ENCODE data around the gene OR13J1.

The OR13J1 gene

GRCh38 chr9:35859310-35859989 is 10.8 kb downstream of the OR13J1 start:
- DNase-seq (ENCODE audit: low spot score): peak; percentile 21

GRCh38 chr9:35858458-35858857 is 11.7 kb downstream of the OR13J1 start:
- DNase-seq (ENCODE audit: low spot score): no peak

GRCh38 chr9:35856882-35857281 is 13.3 kb downstream of the OR13J1 start:
- no peak for DNase-seq (ENCODE audit: low spot score)

- DNase-seq (ENCODE audit: low spot score): no peak
These were observed 14.0 kb downstream of the OR13J1 start for GRCh38 chr9:35856206-35856605.

GRCh38 chr9:35854091-35854762 is 16.0 kb downstream of the OR13J1 start:
- no peak for DNase-seq (ENCODE audit: low spot score)

- no peak for DNase-seq (ENCODE audit: low spot score)
These were observed 17.0 kb downstream of the OR13J1 start for GRCh38 chr9:35852876-35853865.

- DNase-seq (ENCODE audit: low spot score): no peak
These were observed 17.9 kb downstream of the OR13J1 start for GRCh38 chr9:35852267-35852815.

- peak; percentile 85 for DNase-seq (ENCODE audit: low spot score)
These were observed 22.2 kb downstream of the OR13J1 start for GRCh38 chr9:35847792-35848572.

- DNase-seq (ENCODE audit: low spot score): no peak
These were observed 24.1 kb downstream of the OR13J1 start for GRCh38 chr9:35845824-35846771.

- peak; percentile 74 for DNase-seq (ENCODE audit: low spot score)
These were observed 25.5 kb downstream of the OR13J1 start for GRCh38 chr9:35844628-35845270.

- DNase-seq (ENCODE audit: low spot score): no peak
These were observed 27.4 kb downstream of the OR13J1 start for GRCh38 chr9:35842795-35843194.

GRCh38 chr9:35842020-35842745 is 28.0 kb downstream of the OR13J1 start:
- peak; percentile 15 for DNase-seq (ENCODE audit: low spot score)

GRCh38 chr9:35841645-35841900 is 28.6 kb downstream of the OR13J1 start:
- no peak for DNase-seq (ENCODE audit: low spot score)

GRCh38 chr9:35840881-35841644 is 29.1 kb downstream of the OR13J1 start:
- no peak for DNase-seq (ENCODE audit: low spot score)

- no peak for DNase-seq (ENCODE audit: low spot score)
These were observed 30.3 kb downstream of the OR13J1 start for GRCh38 chr9:35839926-35840325.

- DNase-seq (ENCODE audit: low spot score): no peak
These were observed 33.6 kb downstream of the OR13J1 start for GRCh38 chr9:35836595-35836994.

- no peak for DNase-seq (ENCODE audit: low spot score)
These were observed 34.4 kb downstream of the OR13J1 start for GRCh38 chr9:35835766-35836165.

GRCh38 chr9:35835216-35835632 is 35.0 kb downstream of the OR13J1 start:
- no peak for DNase-seq (ENCODE audit: low spot score)

Measured in GM03348 (cell line).